ENCODE measurements around the gene SLC27A3. TPM values are rescaled to one million over a fixed set of nuclear protein-coding genes. Genes with fewer than 3 reads are reported as not detected.

SLC27A3 gene
- total and polyA plus RNA-seq, 9 of the 15 experiments (the other 6 are each of a cell fraction or from before 2014, with no cell fraction given) = 0.57 to 5.2 (median 2.8) TPM

- TF ChIP-seq EZH2 (IDR thresholded peaks at IDR 0.05; ENCODE audit: borderline replicate concordance, low read depth, low read length) (no peak), TCF7 (IDR thresholded peaks at IDR 0.05; ENCODE audit: borderline replicate concordance) (no peak), RBM25 (IDR thresholded peaks at IDR 0.05; ENCODE audit: low read depth, low read length, severe bottlenecking) (no peak), KLF16 (IDR thresholded peaks at IDR 0.05) (no peak), RBBP5 (IDR thresholded peaks at IDR 0.05; ENCODE audit: borderline replicate concordance, insufficient read depth, low read length, poor library complexity, severe bottlenecking) (peak; percentile 75), ATF2 (CRISPR knock-in tag; IDR thresholded peaks at IDR 0.05) (no peak), IRF9 (tag; IDR thresholded peaks at IDR 0.05) (no peak), MITF (IDR thresholded peaks at IDR 0.05) (no peak), TOE1 (IDR thresholded peaks at IDR 0.05; ENCODE audit: borderline replicate concordance) (peak; percentile 54; the same call in 1 of the 2 replicates), TOE1 (CRISPR knock-in tag; IDR thresholded peaks at IDR 0.05; ENCODE audit: borderline replicate concordance, low read depth) (no peak), ZNF785 (CRISPR knock-in tag; IDR thresholded peaks at IDR 0.05) (no peak), HNRNPL (IDR thresholded peaks at IDR 0.05; ENCODE audit: low read depth, low read length) (peak; percentile 76; the same call in 1 of the 2 replicates), ZNF384 (IDR thresholded peaks at IDR 0.05; ENCODE audit: low read depth, low read length) (peak; percentile 10; the same call in 1 of the 2 replicates), ARID3A (IDR thresholded peaks at IDR 0.05; ENCODE audit: borderline replicate concordance, low read depth, low read length) (no peak), ZNF224 (CRISPR knock-in tag; IDR thresholded peaks at IDR 0.05) (no peak), POLR2AphosphoS2 (IDR thresholded peaks at IDR 0.05; ENCODE audit: low read length) (peak; percentile 83; the same call in 1 of the 2 replicates), CBX1 (IDR thresholded peaks at IDR 0.05; ENCODE audit: low read depth) (0 out of 2 replicates have a peak, but pooled peaks have one; percentile 84), EWSR1 (IDR thresholded peaks at IDR 0.05; ENCODE audit: borderline replicate concordance, low read depth, partially characterized antibody) (no peak), ZNF253 (CRISPR knock-in tag; conservative IDR thresholded peaks at IDR 0.05) (no peak), HIVEP1 (CRISPR knock-in tag; IDR thresholded peaks at IDR 0.05) (no peak), ZNF165 (CRISPR knock-in tag; IDR thresholded peaks at IDR 0.05; ENCODE audit: borderline replicate concordance) (no peak), MXI1 (IDR thresholded peaks at IDR 0.05; ENCODE audit: low read depth, low read length) (no peak)
These were observed 8.3 kb downstream of the SLC27A3 start (continued) for GRCh38 chr1:153783233-153784190.

All from K562 (cell line).